Inflammatory macrophage treated with lipopolysaccharide for 4 hours (primary cell): ENCODE data around the gene ATP2C2.
A peak's percentile ranks its signal among the peaks of the same experiment; 100 is the strongest.

Source experiments
- DNase-seq: peaks from one replicate; pipeline ENCODE4 v3.0.0-alpha.2; 2020

ATP2C2 gene

GRCh38 chr16:84502075-84502474 lies 133.7 kb downstream of the ATP2C2 start:
- DNase-seq = no peak

DNA sequence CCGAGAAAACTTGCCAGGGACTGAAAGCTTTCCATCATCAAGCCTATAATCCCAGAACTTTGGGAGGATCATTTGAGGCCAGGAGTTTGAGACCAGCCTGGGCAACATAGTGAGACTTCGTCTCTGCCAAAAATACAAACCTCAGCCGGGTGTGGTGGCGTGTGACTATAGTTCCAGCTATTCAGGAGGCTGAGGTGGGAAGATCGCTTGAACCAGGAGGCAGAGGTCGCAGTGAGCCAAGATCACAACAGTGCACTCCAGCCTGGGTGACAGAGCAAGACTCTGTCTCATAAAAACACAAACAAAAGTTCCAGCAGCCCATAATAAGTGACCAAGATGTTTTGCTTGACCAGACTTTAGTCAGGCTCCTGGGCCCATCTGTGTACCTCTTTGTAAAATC lies 134.2 kb downstream of the ATP2C2 start:
- DNase-seq = no peak

GRCh38 chr16:84503751-84504395 lies 135.5 kb downstream of the ATP2C2 start:
- DNase-seq = peak; percentile 24

GRCh38 chr16:84504420-84505248 lies 136.3 kb downstream of the ATP2C2 start, which contains the start of gene MEAK7:
TSS of gene MEAK7 (minus strand) at chr16:84504659. CDS start at chr16:84498086, 6,573 bp downstream.
- DNase-seq = peak; percentile 98

DNA sequence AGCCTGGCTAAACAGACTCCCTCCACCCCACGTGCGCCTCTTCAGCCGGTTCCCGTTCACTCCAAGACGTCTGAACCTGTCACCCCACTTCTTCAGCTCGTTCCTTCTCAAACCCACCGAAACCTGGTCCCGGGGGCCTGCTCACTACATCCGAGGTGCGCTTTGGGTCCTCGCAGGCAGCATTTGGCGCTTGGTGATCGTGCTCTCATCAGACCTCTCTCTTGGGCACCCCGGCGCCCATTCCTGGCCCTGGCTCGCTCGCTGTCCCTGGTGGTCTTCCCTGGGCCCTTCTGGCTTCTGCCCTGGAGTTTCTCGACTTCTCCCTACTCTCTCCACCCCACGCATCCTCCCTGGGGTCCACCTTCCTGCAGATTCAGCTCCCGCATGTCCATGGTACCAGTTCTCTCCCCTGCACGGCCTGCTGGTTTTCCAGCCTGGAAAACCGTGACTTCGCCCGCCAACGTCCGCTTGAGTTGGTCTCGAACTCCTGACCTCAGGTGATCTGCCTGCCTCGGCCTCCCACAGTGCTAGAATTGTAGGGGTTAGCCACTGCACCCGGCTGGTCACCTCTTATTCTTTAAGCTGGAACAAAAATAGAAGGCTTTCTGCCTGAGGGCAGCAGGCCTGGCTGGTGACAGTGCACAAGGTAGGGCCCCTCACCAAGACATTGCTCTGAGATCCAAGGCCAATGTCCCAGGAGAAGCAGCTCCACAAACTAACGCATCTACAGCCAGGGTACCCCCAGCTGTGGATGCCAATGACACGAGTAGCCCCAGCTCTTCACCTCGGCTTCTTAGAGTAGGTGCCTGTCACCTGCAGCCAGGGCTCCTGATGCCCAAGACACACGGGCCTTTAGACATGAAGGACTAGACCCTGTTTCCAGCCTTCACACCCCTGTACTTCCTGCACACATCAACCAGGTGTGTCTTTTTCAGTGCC lies 137.2 kb downstream of the ATP2C2 start:
- DNase-seq = no peak

GRCh38 chr16:84507011-84507982 lies 139.0 kb downstream of the ATP2C2 start:
- DNase-seq = peak; percentile 82

- no peak for DNase-seq
Measured at GRCh38 chr16:84508502-84508901, 140.2 kb downstream of the ATP2C2 start.

DNA sequence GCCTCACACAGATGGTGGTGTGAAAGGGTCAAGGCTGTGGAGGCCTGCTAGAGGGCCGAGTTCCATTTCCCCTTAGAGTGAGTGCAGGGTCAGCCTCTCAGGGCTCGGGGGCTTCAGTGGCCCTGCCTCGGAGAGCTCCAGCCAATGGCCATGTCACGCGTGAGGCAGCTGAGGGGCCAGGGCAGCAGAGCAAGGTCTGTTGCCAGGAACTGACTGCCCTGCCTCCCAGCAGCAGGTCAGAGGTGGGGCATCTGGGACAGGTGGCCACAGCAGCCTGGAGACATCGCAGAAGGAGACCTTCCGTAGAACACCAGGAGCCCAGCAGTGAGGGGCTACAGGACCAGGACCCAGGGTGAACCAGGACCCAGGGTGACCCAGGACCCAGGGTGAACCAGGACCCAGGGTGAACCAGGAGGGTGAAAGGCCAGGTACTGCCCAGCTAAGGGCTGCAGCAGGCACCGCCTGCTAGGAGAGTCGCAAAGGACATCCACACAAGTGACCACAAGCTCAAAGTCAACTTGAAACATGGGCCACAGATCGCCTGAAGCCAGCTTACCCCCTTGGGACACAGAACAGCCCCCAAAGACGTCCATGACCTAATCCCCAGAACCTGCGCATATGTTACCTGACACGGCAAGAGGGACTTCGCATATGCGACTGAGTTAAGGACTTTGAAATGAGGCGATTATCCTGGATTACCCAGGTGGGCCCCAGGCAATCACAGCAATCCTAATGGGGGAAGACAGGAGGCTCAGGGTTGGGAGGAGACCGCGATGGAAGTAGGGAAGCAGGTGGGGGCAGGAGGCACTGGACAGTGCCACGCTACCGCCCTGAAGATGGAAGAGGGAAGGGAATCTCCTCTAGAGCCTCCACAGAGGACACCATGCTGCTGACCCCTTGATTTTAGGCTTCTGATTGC lies 141.0 kb downstream of the ATP2C2 start:
- DNase-seq = no peak

GRCh38 chr16:84511180-84511800 lies 143.0 kb downstream of the ATP2C2 start:
- DNase-seq = peak; percentile 82

- no peak for DNase-seq
Measured at GRCh38 chr16:84511831-84512230, 143.5 kb downstream of the ATP2C2 start.

DNA sequence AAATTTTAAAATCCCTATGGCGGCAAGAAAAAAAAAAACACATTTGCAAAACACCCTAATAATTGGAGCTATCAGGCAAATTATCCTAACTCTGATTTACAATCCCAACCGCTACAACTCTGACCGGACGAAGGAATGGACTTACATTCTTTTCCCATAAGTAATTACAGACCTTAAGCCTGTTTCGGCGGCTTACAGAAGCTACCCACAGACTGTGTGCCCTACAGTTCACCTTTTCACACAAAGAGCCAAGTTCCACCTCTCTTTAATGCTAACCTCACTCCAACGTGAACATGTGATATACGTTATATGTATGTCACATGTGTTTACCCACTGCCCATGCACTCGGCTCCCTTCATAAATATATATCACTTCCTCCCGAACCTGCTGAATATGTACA lies 144.8 kb downstream of the ATP2C2 start:
- no peak for DNase-seq

GRCh38 chr16:84513666-84514065 lies 145.3 kb downstream of the ATP2C2 start:
- DNase-seq = no peak
